Measurements from ENCODE around the gene CDC42EP3.
A peak's percentile ranks its signal among the peaks of the same experiment; 100 is the strongest.

Gene CDC42EP3

DNA sequence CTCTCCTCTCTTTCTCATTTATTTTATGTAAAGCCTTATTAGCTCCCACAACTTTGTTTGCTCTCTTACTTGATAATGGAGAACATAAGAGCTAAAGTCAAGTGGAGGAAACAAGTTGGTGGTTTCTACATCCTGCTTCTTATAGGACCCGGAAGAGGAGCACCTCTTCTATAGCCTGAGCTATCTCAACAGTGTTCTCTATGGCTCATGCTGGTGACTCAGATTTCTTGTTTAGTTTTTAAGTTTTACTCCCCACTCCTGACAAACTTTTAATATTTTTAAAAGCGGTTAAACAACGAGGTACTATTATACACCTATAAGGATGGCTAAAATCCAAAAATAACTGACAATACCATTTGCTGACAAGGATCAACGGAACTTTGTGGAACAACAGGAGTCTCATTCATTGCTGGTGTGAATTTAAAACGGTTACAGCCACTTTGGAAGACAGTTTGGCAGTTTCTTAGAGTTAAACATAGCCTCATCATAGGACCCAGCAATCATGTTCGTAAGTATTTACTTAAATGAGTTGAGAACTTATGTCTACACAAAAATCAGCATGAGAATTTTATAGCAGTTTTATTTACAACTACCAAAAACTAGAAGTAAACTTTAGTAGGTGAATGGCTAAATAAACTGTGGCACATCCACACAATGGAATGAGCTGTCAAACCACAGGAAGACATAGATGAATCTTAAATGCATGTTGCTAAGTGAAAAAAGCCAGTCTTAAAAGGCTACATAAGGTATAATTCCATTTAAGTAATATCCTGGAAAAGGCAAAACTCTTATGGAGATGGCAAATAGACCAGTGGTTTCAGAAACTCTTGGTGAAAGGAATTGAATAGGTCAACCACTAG, 12.7 kb upstream of the CDC42EP3 start:
- no peak for DNase-seq (ENCODE audit: low read depth)

DNA sequence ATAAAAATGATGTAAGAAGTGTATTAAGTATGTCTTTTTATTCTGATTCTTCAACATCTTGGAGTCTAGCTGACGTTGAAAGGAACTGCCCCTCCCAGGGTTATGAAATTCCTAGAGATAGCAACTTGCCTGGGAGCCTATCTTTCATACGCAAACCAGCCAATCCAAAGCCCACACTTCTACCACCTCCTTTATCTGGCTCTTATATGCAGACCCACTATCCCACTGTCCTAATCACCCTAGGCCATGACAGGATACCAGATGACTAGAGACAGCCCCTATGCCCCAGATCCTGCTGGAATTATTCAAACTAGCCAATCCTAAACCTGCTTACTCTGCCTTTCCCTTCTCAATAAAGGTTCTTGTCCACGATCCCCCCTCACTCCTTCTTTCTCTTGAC, 11.8 kb upstream of the CDC42EP3 start:
- DNase-seq (ENCODE audit: low read depth): no peak

DNA sequence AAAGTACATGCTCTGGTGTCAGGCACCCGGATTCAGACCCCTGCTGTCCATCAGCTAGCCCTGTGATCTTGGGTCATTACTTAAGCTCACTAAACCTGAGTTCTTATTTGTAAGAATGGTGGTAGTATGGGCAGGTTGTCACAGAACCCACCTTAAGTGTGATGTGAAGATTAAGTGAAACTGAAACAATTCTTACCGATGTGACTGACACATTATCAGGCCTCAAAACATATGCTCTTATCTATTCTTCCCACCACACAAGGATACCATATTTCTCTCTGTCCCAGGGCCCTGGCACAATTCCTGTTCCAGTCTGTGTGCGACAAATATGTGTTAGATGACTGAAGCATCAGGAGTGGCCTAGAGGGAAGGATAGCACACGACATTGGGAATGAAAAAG, 11.0 kb upstream of the CDC42EP3 start:
- no peak for DNase-seq (ENCODE audit: low read depth)

GRCh38 chr2:37681587-37681986, 10.1 kb upstream of the CDC42EP3 start:
- DNase-seq (ENCODE audit: low read depth): no peak

DNA sequence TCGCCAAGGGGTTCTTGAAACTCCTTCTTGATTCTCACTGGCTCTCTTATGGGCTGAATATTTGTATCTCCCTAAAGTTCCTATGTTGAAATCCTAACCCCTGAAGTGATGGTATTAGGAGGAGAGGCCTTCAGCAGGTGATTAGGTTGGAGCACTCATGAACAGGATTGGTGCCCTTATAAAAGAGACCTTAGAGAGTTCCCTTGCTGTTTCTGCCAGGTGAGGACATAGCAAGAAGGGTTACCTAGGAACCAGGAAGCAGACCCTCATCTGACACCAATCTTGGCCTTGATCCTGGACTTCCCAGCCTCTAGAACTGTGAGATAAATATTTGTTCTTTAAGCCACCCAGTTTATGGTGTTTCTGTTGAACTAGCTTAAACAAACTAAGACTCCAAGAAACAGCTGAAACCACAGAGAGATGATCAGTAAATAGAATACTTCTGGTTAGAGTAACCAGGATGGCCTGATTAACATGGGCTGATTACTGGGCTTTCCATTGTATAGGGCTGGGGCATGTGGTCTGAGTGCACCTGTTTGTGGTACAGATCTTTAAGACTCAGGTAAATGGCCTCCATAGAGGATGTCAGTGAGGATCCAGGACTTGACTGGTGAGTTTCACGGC, 7.7 kb upstream of the CDC42EP3 start:
- DNase-seq (ENCODE audit: low read depth): no peak

GRCh38 chr2:37676274-37676673, 4.8 kb upstream of the CDC42EP3 start:
- no peak for DNase-seq (ENCODE audit: low read depth)

- DNase-seq (ENCODE audit: low read depth): no peak
Observed at GRCh38 chr2:37674946-37675345, 3.5 kb upstream of the CDC42EP3 start.

DNA sequence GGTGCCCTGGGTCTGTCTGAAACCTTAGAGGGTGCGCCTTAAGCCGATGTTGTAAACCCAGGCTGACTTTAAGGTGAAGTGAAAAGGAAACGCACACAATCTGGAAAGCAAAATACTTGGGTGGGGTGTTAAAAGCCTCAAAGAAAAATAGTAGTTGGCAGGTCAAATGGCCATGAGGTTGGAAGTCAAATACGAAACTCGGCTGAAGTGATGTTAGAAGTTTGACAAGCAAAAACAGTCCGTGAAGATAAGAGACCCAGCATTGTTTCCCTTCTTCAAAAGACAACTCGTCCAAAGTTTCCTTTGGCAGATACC, 1.4 kb upstream of the CDC42EP3 start:
- no peak for DNase-seq (ENCODE audit: low read depth)

GRCh38 chr2:37672104-37672869, 845 bp upstream of the CDC42EP3 start:
- DNase-seq (ENCODE audit: low read depth): peak; percentile 26

GRCh38 chr2:37671816-37672103, 318 bp upstream of the CDC42EP3 start:
- DNase-seq (ENCODE audit: low read depth): no peak

GRCh38 chr2:37670378-37671008, 949 bp downstream of the CDC42EP3 start:
- DNase-seq (ENCODE audit: low read depth): no peak

DNA sequence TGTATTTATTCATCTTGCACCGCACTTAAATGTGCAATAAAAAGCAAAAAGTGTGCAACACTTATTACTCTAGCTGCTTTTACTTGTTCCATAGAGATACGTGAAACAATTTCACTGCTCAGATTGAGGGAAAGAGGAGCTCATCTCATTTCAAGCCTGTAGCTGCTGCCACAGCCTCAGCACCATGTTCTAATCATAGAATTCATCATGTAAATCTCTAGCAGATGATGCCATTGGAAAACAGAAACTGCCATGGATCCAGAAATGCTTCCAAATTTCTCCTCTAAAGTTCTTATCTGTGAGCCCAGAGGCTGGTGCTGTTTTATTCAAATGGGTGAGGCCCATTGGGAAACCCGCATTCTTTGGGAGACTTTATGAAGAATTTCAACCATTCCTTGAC, 2.0 kb downstream of the CDC42EP3 start:
- DNase-seq (ENCODE audit: low read depth): no peak

GRCh38 chr2:37667704-37668103, 3.7 kb downstream of the CDC42EP3 start:
- DNase-seq (ENCODE audit: low read depth): no peak

GRCh38 chr2:37666772-37667171, 4.7 kb downstream of the CDC42EP3 start:
- DNase-seq (ENCODE audit: low read depth): no peak

DNA sequence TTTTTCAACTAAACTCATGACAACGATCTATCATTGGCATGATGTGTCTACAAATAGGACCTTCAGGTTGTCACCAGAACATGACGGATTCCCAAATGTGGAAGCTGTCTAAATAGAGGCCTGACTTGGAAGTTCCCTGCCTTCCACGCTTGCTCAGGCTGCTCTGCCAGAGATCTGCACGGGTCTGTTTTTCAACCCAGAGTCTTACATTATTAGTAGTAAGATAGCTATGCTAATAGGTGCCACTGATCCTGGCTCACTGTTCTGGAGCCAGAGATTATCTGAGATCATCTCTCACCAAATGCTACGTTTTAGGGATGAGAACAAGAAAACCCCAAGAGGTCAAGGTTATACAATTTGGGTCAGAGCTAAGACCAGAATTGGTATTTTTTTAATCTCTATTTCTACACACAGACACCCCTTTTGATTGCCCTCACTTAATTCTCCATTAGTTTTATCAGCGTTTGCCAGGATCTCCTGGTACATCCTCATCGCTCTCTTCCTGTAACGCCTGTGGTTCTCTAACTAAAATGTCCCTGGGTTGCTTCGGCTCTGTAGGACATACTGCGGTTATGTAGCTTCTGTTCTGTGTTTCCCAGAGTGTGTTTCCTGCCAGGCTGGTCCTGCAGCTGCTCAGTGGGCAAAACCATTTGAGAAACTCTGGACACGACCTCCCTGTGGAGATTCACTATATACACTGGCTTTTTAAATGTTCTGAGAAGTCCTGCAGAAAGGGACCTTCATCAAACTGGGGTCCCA, 5.7 kb downstream of the CDC42EP3 start:
- no peak for DNase-seq (ENCODE audit: low read depth)

- no peak for DNase-seq (ENCODE audit: low read depth)
Observed at GRCh38 chr2:37665043-37665442, 6.4 kb downstream of the CDC42EP3 start.

DNA sequence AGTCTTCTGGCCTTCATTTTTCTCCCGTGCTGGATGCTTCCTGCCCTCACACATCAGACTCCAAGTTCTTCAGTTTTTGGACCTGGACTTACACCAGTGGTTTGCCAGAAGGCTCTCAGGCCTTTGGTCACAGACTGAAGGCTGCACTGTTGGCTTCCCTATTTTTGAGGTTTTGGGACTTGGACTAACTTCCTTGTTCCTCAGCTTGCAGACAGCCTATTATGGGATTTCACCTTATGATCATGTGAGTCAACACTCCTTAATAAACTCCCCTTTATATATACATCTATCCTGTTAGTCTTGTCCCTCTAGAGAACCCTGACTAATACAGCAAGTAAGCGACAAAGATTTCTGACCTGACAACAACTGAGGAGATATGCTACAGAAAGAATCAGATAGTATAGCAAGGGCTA, 7.2 kb downstream of the CDC42EP3 start:
- DNase-seq (ENCODE audit: low read depth): no peak

DNA sequence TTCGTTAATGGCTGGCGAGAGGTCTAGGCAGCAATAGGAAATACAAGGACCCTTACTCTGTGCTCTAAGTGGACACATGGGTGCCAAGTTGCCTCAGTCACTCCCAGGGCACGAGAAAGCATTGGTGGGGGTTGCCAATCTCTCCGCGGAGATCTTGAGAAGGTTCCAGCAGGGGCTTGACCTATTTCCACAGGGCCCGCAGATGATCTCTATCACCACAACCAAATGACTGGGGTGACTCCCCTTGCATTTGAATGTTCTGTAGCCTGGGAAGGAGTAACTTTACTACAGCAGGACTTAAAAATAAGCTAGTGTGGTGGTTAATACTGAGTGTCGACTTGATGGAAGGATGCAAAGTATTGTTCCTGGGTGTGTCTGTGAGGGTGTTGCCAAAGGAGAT, 8.1 kb downstream of the CDC42EP3 start:
- DNase-seq (ENCODE audit: low read depth): no peak

GRCh38 chr2:37659723-37660122, 11.7 kb downstream of the CDC42EP3 start:
- no peak for DNase-seq (ENCODE audit: low read depth)

GRCh38 chr2:37658682-37659081, 12.8 kb downstream of the CDC42EP3 start:
- no peak for DNase-seq (ENCODE audit: low read depth)

DNA sequence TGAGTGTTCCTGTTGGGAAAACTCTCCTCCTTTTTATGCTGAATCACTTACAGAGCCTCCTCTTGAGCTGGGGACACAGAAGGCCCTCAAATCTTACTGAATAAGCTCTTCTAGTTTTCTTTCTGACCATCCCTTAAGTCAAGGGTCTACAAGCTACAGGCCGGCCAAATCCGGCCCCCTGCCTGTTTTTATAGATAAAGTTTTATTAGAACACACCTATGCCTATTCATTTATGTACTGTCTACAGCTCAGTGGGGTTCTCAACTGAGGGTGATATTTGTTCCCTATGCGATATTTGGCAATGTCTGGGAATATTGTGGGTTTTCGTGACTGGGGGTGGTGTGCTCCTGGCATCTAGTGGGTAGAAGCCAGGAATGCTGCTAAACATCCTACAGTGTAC, 14.0 kb downstream of the CDC42EP3 start:
- DNase-seq (ENCODE audit: low read depth): no peak
